Chondrocyte (in vitro differentiated cells): ENCODE measurements around the gene TUBB6. TPM values are rescaled to one million over a fixed set of nuclear protein-coding genes. Genes with fewer than 3 reads are reported as not detected.
A peak's percentile ranks its signal among the peaks of the same experiment; 100 is the strongest.

Experiments used
- DNase-seq: peaks from one replicate; pipeline ENCODE4 v3.0.0; 2021; ENCODE audit warnings: mixed read lengths, low spot score
- H3K27ac Mint-ChIP-seq: one replicate; pipeline ENCODE4 v1.8.0; 2021; ENCODE audit warnings: mild to moderate bottlenecking, moderate library complexity, mixed read lengths; ENCODE audit not compliant: unreplicated experiment
- H3K27me3 Mint-ChIP-seq: 2 replicates; pipeline ENCODE4 v1.8.0; 2021; ENCODE audit warnings: low read depth, mixed read lengths
- H3K36me3 Mint-ChIP-seq: 2 replicates; pipeline ENCODE4 v1.8.0; 2021; ENCODE audit warnings: low read depth, mixed read lengths
- H3K4me1 Mint-ChIP-seq: 2 replicates; pipeline ENCODE4 v1.8.0; 2021; ENCODE audit warnings: low read depth, mild to moderate bottlenecking, mixed read lengths
- H3K4me3 Mint-ChIP-seq: one replicate; pipeline ENCODE4 v1.8.0; 2021; ENCODE audit warnings: mild to moderate bottlenecking, moderate library complexity, mixed read lengths; ENCODE audit not compliant: unreplicated experiment
- H3K9me3 Mint-ChIP-seq: 2 replicates; pipeline ENCODE4 v1.8.0; 2021; ENCODE audit warnings: low read depth, mixed read lengths
- CTCF ChIP-seq: fragments of 200-600 bp; sonication (generic); IDR thresholded peaks from 2 replicates; pipeline ENCODE4 v1.5.0; 2021; ENCODE audit warnings: antibody characterized with exemption, mild to moderate bottlenecking, moderate library complexity
- total RNA-seq: library from RNA; stranded (reverse); gene quantifications from 3 replicates; pipeline ENCODE4 v1.2.1, GENCODE V29; 2021

TUBB6 gene
- total RNA-seq, 1 donor from 2014 or later, result 198 TPM

DNA sequence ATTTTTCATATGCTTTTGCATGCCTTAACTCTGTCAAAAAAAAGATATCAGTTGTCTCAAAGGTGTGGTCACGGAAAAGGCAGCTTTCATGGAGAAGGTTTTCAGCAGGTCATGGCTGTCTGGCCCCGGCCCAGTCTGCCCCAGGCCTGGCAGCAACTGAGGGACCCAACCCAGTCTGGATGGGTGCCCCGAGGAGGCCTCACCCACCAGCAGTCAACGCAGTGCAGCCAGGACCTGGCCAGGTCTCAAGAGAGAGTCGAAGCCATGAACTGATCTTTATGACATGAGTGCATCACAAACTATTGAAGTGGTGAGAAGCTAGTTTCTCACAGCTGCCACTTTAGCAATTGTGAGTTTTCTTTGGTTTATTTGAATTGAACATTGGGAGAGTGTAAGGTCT, 7.9 kb downstream of the TUBB6 start:
- peaks cover 3% of the 10 kb centered on the region for H3K9me3 Mint-ChIP-seq
- H3K4me3 Mint-ChIP-seq, result no peak overlapping the region
- H3K36me3 Mint-ChIP-seq, result peaks cover 41% of the 10 kb centered on the region
- DNase-seq, result no peak
- H3K27me3 Mint-ChIP-seq, result no peaks in the 10 kb centered on the region
- H3K27ac Mint-ChIP-seq, result peak overlapping the region; percentile 71
- peaks cover 69% of the 10 kb centered on the region for H3K4me1 Mint-ChIP-seq
- TF ChIP-seq CTCF, result no peak

DNA sequence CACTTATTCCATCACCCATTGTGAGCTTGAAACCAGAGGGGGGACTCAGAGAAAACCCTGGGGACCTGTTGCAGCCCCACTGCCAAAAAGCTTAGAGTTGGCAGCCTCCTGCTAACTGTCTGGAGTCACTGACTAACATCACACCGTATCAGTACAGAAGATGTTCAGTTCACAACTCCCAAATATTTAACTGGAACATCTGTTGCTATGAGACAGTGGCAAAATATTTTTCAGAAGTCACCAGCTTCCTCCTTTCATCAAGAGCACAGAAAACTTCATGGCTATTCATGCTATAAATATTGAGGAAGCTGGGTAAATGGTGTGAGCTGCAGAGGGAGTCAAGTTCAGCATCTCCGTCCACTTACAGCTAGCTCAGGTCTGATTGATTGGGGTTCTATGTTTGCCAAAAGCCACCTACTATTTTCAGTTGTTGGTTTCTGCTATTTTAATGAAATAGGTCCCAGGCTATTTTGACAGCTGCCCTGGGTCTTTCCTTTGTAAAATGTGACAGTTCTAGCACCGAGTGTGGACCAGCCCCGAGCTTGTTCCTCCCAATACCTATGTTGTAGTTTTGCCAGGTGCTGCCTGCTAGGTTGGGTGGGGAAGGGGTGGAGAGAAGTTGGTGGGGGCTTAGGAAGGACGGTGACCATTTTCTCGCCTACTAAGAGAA, 9.8 kb downstream of the TUBB6 start:
- H3K27ac Mint-ChIP-seq, result peak overlapping the region; percentile 74
- TF ChIP-seq CTCF, result no peak
- peaks cover 37% of the 10 kb centered on the region for H3K36me3 Mint-ChIP-seq
- no peaks in the 10 kb centered on the region for H3K9me3 Mint-ChIP-seq
- H3K4me1 Mint-ChIP-seq, result peaks cover 67% of the 10 kb centered on the region
- H3K4me3 Mint-ChIP-seq, result no peak overlapping the region
- DNase-seq, result no peak
- H3K27me3 Mint-ChIP-seq, result no peaks in the 10 kb centered on the region

DNA sequence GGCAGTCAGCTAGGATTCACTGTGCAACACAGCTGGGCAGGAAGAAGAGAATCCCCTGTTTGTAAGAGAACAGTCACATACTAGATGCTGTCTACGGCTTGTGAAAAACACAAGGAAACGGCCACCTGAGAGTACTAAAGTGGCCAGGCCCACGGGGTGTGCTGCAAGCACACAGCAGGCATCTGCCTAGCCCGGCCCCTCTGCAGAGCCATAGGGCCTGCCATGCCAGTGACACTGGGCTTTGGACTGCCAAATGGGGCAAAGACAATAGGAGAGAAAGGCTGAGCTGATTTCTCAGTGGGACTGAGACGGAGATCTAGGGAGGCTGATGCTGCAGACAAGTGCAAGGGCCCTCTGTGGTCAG, 10.3 kb downstream of the TUBB6 start:
- Mint-ChIP-seq H3K27me3 (no peaks in the 10 kb centered on the region), H3K4me1 (peaks cover 63% of the 10 kb centered on the region), H3K4me3 (no peak overlapping the region), H3K36me3 (peaks cover 36% of the 10 kb centered on the region), H3K9me3 (no peaks in the 10 kb centered on the region), H3K27ac (peak overlapping the region; percentile 74)
- no peak for TF ChIP-seq CTCF
- no peak for DNase-seq

DNA sequence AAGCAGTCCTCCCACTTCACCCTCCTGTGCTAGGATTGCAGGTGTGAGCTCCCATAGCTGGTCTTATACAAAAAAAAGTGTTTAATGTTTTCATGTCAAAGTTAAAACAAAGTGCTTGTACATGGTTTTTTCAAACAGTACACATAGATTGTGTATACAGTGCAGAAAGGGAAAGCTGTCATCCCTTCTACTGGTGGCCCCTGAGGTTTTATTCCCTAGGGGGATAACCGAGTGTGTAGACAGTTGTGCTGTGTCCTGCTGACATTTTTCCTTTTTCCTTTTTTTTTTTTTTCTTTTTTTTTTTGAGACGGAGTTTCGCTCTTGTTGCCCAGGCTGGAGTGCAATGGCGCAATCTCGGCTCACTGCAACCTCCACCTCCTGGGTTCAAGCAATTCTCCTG, 10.8 kb downstream of the TUBB6 start:
- TF ChIP-seq CTCF, result no peak
- Mint-ChIP-seq H3K36me3 (peaks cover 31% of the 10 kb centered on the region), H3K4me3 (no peak overlapping the region), H3K9me3 (no peaks in the 10 kb centered on the region), H3K4me1 (peaks cover 57% of the 10 kb centered on the region), H3K27ac (peak overlapping the region; percentile 59), H3K27me3 (no peaks in the 10 kb centered on the region)
- no peak for DNase-seq

DNA sequence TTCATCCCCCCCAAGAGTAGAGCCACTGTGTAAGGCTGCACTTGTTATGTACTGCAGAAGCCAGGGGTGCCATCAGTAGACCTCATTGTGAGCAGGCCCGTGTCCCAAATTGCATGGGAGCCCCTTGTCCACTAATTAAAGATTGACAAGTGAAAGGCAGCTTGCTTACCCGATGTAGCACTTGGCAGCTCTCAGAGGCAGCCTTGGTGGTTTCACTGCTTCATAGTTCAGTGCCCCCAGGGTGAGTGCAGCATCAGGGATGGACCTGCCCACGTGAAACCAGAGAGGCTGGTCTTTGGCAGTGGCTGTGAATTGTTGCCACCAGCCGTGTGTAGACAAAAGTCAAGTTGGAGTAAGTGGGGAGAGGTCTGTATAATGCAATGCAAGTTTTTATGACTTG, 13.3 kb downstream of the TUBB6 start:
- Mint-ChIP-seq H3K4me1 (peaks cover 34% of the 10 kb centered on the region), H3K4me3 (no peak overlapping the region), H3K9me3 (no peaks in the 10 kb centered on the region), H3K36me3 (peaks cover 37% of the 10 kb centered on the region), H3K27me3 (no peaks in the 10 kb centered on the region), H3K27ac (peak overlapping the region; percentile 65)
- DNase-seq, result no peak
- no peak for TF ChIP-seq CTCF
